IPS DF 6.9 (cell line): ENCODE data around the gene MCOLN1.

Experiments used
- DNase-seq: peaks from one replicate; pipeline ENCODE4 v3.0.0-alpha.2; 2013; ENCODE audit warnings: low read depth, low spot score
- H3K27ac ChIP-seq: one replicate; pipeline ENCODE4 v1.5.1; 2013; ENCODE audit warnings: low read length, control low read depth
- H3K27me3 ChIP-seq: 2 replicates; pipeline ENCODE4 v1.6.1; 2013; ENCODE audit warnings: mild to moderate bottlenecking, low read length; ENCODE audit not compliant: control insufficient read depth, insufficient read depth
- H3K36me3 ChIP-seq: 2 replicates; pipeline ENCODE4 v1.6.1; 2013; ENCODE audit warnings: low read length; ENCODE audit not compliant: control insufficient read depth, insufficient read depth
- H3K4me1 ChIP-seq: 2 replicates; pipeline ENCODE4 v1.6.1; 2013; ENCODE audit warnings: low read length; ENCODE audit not compliant: control insufficient read depth, insufficient read depth
- H3K4me3 ChIP-seq: 2 replicates; pipeline ENCODE4 v1.5.1; 2013; ENCODE audit warnings: mild to moderate bottlenecking, low read length
- H3K9me3 ChIP-seq: 2 replicates; pipeline ENCODE4 v1.6.1; 2013; ENCODE audit warnings: low read length, inconsistent platforms; ENCODE audit not compliant: control insufficient read depth, insufficient read depth
- WGBS: extraction: QIAGEN DNeasy Blood & Tissue Kit; methylation state at CpG from one replicate; pipeline ENCODE4 v1.1.7; 2013; ENCODE audit warnings: mixed read lengths, missing lambda C conversion rate; ENCODE audit not compliant: insufficient read length, insufficient coverage; 5-methylcytosine and 5-hydroxymethylcytosine counted together

MCOLN1 gene

GRCh38 chr19:7502552-7502951 is 19.9 kb upstream of the MCOLN1 start:
- H3K9me3 ChIP-seq, result no peaks in the 10 kb centered on the region
- no peak overlapping the region for H3K4me3 ChIP-seq
- no CpG with 5 or more reads among the region's 2 CpGs for WGBS
- H3K36me3 ChIP-seq, result no peaks in the 10 kb centered on the region
- no peaks in the 10 kb centered on the region; the same call in 1 of the 2 replicates for H3K4me1 ChIP-seq
- H3K27me3 ChIP-seq, result no peaks in the 10 kb centered on the region
- no peak for DNase-seq
- no peak overlapping the region for H3K27ac ChIP-seq

- DNase-seq, result no peak
- no peak overlapping the region for H3K4me3 ChIP-seq
- H3K27ac ChIP-seq, result no peak overlapping the region
- H3K36me3 ChIP-seq, result no peaks in the 10 kb centered on the region
- H3K4me1 ChIP-seq, result no peaks in the 10 kb centered on the region; the same call in 1 of the 2 replicates
- no CpG with 5 or more reads among the region's 6 CpGs for WGBS
- no peaks in the 10 kb centered on the region for H3K9me3 ChIP-seq
- no peaks in the 10 kb centered on the region for H3K27me3 ChIP-seq
Observed at GRCh38 chr19:7504684-7505083, 17.7 kb upstream of the MCOLN1 start.

- Histone ChIP-seq H3K4me3 (no peak overlapping the region), H3K9me3 (no peaks in the 10 kb centered on the region), H3K27me3 (no peaks in the 10 kb centered on the region), H3K36me3 (no peaks in the 10 kb centered on the region), H3K4me1 (no peaks in the 10 kb centered on the region; the same call in 1 of the 2 replicates), H3K27ac (no peak overlapping the region)
- WGBS, result no CpG with 5 or more reads among the region's 19 CpGs
- no peak for DNase-seq
Observed at GRCh38 chr19:7505288-7505681, 17.1 kb upstream of the MCOLN1 start.

DNA sequence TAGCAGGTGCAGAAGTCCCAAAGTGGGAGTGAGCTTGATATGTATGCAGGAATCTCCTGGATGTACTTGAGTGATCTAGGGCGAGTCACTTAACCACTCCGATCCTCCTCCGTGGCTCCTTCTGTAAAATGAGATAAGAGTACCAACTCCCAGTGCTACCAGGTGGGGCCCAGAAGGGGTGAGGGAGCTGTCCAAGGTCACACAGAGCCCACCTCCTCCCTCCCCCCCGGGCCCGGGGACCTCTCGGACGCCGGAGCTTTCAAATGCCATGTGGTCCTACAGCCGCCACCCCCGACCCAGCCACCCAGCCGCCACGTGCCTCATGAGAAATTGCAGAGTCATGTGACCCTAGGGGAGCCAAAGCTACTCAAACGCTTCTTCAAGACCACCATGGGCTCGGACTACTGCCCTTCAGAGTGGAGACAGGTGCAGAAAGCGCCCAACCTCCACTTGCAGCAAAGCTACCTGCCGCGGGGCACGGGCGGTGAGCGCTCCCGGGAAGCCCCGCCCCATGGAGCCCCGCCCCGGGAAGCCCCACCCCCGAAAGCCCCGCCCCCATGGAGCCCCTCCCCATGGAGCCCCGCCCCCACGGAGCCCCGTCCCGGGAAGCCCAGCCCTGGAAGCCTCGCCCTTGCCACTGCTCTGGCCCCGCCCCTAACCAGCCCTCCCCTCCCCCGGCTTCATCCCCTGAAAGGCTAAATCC is 16.6 kb upstream of the MCOLN1 start:
- DNase-seq, result no peak
- Histone ChIP-seq H3K4me1 (no peaks in the 10 kb centered on the region; the same call in 1 of the 2 replicates), H3K36me3 (no peaks in the 10 kb centered on the region), H3K9me3 (no peaks in the 10 kb centered on the region), H3K4me3 (peak overlapping the region; percentile 33; the same call in 1 of the 2 replicates), H3K27ac (no peak overlapping the region), H3K27me3 (no peaks in the 10 kb centered on the region)
- WGBS, result no CpG with 5 or more reads among the region's 33 CpGs

DNA sequence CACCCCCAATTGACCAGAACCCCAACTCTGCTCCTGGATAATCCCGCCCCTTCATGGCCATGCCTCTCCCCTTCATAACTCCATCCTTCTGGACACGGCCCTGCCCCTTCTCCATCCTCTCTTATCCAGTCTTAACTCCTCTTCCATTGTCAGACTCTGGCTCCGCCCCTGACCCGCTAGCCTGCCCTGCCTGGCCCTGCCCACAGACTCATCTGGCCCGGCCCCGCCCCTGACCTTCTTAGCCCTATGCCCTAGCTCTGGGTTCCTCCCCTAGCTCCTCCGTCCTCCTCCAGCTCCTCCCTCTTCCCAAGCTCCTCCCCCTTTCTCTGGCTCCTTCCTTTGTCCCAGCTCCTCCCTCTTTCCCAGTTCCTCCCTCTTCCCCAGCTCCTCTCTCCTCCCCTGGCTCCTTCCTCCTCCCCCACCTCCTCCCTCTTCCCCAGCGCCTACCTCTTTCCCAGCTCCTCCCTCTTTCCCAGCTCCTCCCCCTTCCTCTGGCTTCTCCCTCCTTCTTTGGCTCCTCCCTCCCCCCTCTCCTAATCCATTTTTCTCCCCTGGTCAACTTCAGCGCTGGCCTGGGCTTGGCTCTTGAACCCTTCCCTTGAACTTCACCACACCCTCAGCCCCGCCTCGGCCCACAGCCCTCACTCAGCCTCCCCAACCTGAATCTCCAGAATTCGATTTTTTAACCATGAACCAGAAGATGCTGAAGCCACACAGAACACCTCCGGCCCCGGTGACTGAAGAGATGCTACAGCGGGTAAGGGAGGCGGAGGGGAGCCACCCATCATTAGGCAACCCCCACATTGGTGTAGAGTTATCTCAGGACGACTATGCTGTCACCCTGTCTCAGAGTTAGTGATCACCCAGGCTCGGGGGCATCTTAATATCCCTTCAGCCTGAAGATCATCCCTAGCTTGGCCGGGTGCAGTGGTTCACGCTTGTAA is 15.8 kb upstream of the MCOLN1 start:
- DNase-seq, result peak; percentile 95
- H3K27me3 ChIP-seq, result no peaks in the 10 kb centered on the region
- no peaks in the 10 kb centered on the region for H3K36me3 ChIP-seq
- WGBS, result no CpG with 5 or more reads among the region's 20 CpGs
- no peaks in the 10 kb centered on the region; the same call in 1 of the 2 replicates for H3K4me1 ChIP-seq
- H3K9me3 ChIP-seq, result no peaks in the 10 kb centered on the region
- H3K27ac ChIP-seq, result no peak overlapping the region
- peak overlapping the region; percentile 33; the same call in 1 of the 2 replicates for H3K4me3 ChIP-seq

- peak; percentile 92 for DNase-seq
- no CpG with 5 or more reads among the region's 11 CpGs for WGBS
- no peaks in the 10 kb centered on the region for H3K9me3 ChIP-seq
Observed at GRCh38 chr19:7507884-7508283, 14.5 kb upstream of the MCOLN1 start.

DNA sequence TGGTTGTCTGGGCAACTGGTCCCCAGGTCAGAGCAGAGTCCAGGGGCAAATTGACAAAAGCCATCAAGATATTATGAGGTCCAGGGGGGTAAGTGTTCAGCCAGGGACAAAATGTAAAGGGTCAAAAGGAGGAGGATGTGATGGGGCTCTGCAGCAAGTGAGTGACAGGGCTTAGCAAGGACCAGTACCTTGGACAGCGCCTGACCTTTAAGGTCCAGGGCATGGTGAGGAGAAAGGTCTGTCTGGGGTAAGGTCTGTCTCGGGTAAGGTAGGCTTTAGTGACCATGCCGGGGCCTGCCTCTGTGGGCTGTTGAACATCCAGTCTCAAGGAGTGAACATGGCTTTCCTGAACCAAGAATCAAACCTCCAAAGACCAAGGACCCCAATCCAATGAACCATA is 12.8 kb upstream of the MCOLN1 start:
- no peak for DNase-seq
- WGBS, result no CpG with 5 or more reads among the region's 3 CpGs
- Histone ChIP-seq H3K36me3 (no peaks in the 10 kb centered on the region), H3K9me3 (no peaks in the 10 kb centered on the region), H3K27me3 (no peaks in the 10 kb centered on the region), H3K4me1 (no peaks in the 10 kb centered on the region; the same call in 1 of the 2 replicates), H3K27ac (no peak overlapping the region), H3K4me3 (no peak overlapping the region)

More at GRCh38 chr19:7507884-7508283, 14.5 kb upstream of the MCOLN1 start:
- H3K4me1 ChIP-seq, result no peaks in the 10 kb centered on the region; the same call in 1 of the 2 replicates
- H3K27ac ChIP-seq, result no peak overlapping the region
- H3K36me3 ChIP-seq, result no peaks in the 10 kb centered on the region
- no peaks in the 10 kb centered on the region for H3K27me3 ChIP-seq
- no peak overlapping the region for H3K4me3 ChIP-seq

DNA sequence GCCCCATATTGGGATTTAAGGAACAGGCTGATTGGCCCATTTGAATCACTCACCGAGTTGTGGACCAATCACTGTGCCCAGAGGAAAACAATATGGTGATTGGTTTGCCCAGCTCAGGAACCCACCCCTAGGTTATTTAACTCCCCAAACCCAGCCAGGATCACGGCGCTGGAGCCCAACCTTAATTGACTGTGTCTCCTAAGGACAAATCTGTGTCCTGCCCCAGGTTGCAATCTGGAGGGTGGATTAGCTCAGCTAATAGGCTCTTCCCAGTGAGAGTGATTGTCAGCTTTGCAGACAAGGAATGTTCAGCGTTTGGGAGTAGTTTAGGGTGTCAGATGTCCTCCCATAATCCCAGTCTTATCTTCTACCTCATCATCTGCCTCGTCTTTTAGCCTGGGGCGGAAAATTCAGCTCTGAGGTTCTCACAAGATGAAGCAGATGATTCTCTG is 10.0 kb upstream of the MCOLN1 start:
- H3K4me3 ChIP-seq, result no peak overlapping the region
- WGBS, result no CpG with 5 or more reads among the region's 6 CpGs
- H3K9me3 ChIP-seq, result no peaks in the 10 kb centered on the region
- no peak for DNase-seq
- H3K27me3 ChIP-seq, result no peaks in the 10 kb centered on the region
- H3K27ac ChIP-seq, result no peak overlapping the region
- no peaks in the 10 kb centered on the region for H3K36me3 ChIP-seq
- peaks cover 2% of the 10 kb centered on the region; the same call in 1 of the 2 replicates for H3K4me1 ChIP-seq

DNA sequence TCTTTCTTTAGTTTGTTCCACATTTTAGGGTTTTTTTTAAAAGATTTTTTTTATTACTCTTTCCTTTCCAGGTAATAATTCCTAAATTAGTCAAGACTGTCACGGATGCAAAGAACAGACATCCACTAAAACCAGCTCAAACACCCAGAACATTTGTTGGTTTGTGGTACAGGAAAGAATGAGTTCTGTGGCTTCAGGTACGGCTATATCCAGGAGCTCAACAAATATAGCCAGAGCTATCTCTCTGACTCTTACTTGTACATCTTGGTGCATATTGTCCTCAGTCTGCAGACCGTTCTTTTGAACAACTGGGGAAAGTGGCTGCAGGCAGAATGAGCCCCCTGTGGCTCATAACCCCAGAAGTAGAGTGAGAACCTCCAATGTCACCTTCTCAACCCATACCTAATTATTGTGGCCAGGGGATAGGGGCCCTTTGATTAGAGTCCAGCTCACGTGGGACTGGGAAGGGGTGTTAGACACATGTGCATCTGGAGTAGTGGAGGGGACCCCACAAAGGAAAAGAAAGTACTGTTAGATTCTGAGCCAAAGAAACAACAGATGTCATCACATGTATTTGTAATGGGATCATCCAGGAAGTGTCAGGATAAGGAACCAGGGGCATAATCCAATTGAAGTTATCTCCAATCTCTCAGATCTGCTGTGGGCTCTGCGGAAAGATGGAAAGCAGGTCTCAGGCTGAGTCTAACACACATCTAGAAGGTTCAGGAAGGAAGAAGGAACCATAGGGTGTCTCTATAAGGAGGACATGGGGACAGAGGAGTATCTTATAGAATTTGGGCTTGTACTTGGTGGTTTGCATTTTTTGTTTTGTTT is 8.4 kb upstream of the MCOLN1 start:
- Histone ChIP-seq H3K36me3 (no peaks in the 10 kb centered on the region), H3K9me3 (no peaks in the 10 kb centered on the region), H3K27me3 (no peaks in the 10 kb centered on the region), H3K4me3 (no peak overlapping the region), H3K4me1 (peaks cover 2% of the 10 kb centered on the region; the same call in 1 of the 2 replicates), H3K27ac (no peak overlapping the region)
- no peak for DNase-seq
- WGBS, result no CpG with 5 or more reads among the region's 5 CpGs
